Spinal cord (tissue), 10 donors: ENCODE results near the gene CRACDL. TPM values are rescaled to one million over a fixed set of nuclear protein-coding genes. Genes with fewer than 3 reads are reported as not detected.
"Not testable (repeated sequence)": the region's sequence is repeated elsewhere in the genome, so short reads cannot be mapped to it uniquely, and the experiment has no call there.

ENCODE experiments used
- DNase-seq, 6 donors: peaks; one replicate each; pipeline versions ENCODE4 v3.0.0 to v3.0.0-alpha.2; 2013 to 2015; ENCODE audit warnings: low spot score in 6 of 6, low read depth in 4 of 6
- H3K27ac ChIP-seq: one replicate; pipeline ENCODE4 v1.5.1; 2013; ENCODE audit warnings: low read depth, low read length, control low read depth
- H3K27me3 ChIP-seq: one replicate; pipeline ENCODE4 v1.6.1; 2013; ENCODE audit warnings: low read length; ENCODE audit not compliant: control insufficient read depth, insufficient read depth
- H3K36me3 ChIP-seq: one replicate; pipeline ENCODE4 v1.6.1; 2013; ENCODE audit warnings: low read length; ENCODE audit not compliant: control insufficient read depth, insufficient read depth
- H3K4me1 ChIP-seq: one replicate; pipeline ENCODE4 v1.6.1; 2013; ENCODE audit warnings: low read length; ENCODE audit not compliant: control insufficient read depth, insufficient read depth
- H3K4me3 ChIP-seq: one replicate; pipeline ENCODE4 v1.5.1; 2013; ENCODE audit warnings: low read depth, low read length, control low read depth
- H3K9me3 ChIP-seq: one replicate; pipeline ENCODE4 v1.6.1; 2013; ENCODE audit warnings: low read length; ENCODE audit not compliant: control insufficient read depth, insufficient read depth
- WGBS: methylation state at CpG from one replicate; pipeline ENCODE4 v1.1.5; 2013; ENCODE audit warnings: missing lambda C conversion rate; ENCODE audit not compliant: insufficient coverage; 5-methylcytosine and 5-hydroxymethylcytosine counted together
- polyA plus RNA-seq, 2 donors: library from polyadenylated mRNA; unstranded; fragments of 120-200 nt; gene quantifications; one replicate each; pipeline ENCODE4 v1.2.1, GENCODE V29; 2013; ENCODE audit not compliant: insufficient read length in 2 of 2
- total RNA-seq, 2 donors: library from RNA; depleted of rRNA in 1 of 2; stranded (reverse); fragments of 120-200 nt in 1 of 2; fragments of >200 nt in 1 of 2; gene quantifications; one replicate each; pipeline versions ENCODE4 v1.2.3 to v1.2.4, GENCODE V29; 2013 to 2014
- donor health status: healthy.

CRACDL gene
- total and polyA plus RNA-seq, 4 donors, result 1.9 to 3.9 (median 2.4) TPM

GRCh38 chr2:98757904-98758421 is 178.1 kb downstream of the CRACDL start:
- no peak overlapping the region for H3K4me3 ChIP-seq
- no peaks in the 10 kb centered on the region for H3K27me3 ChIP-seq
- DNase-seq, result peak in 2 of 6 donors; percentile 55 to 79
- WGBS, result 45% methylated on average over 9 of the region's 9 CpGs
- no peaks in the 10 kb centered on the region for H3K9me3 ChIP-seq
- peaks cover 22% of the 10 kb centered on the region for H3K4me1 ChIP-seq
- H3K36me3 ChIP-seq, result no peaks in the 10 kb centered on the region
- H3K27ac ChIP-seq, result no peak overlapping the region

- Histone ChIP-seq H3K36me3 (no peaks in the 10 kb centered on the region), H3K4me3 (no peak overlapping the region), H3K27ac (no peak overlapping the region), H3K27me3 (no peaks in the 10 kb centered on the region), H3K9me3 (no peaks in the 10 kb centered on the region), H3K4me1 (peaks cover 7% of the 10 kb centered on the region)
- DNase-seq, result no peak
These were observed 182.2 kb downstream of the CRACDL start for GRCh38 chr2:98753801-98754200.

GRCh38 chr2:98752711-98753110 is 183.3 kb downstream of the CRACDL start:
- H3K4me1 ChIP-seq, H3K36me3 ChIP-seq, H3K27me3 ChIP-seq, H3K4me3 ChIP-seq, DNase-seq, H3K27ac ChIP-seq, H3K9me3 ChIP-seq: not testable (repeated sequence)
- WGBS, result no CpG with 5 or more reads among the region's 4 CpGs

GRCh38 chr2:98751748-98752147 is 184.3 kb downstream of the CRACDL start:
- Histone ChIP-seq H3K4me1 (peaks cover 7% of the 10 kb centered on the region), H3K4me3 (no peak overlapping the region), H3K27me3 (no peaks in the 10 kb centered on the region), H3K36me3 (no peaks in the 10 kb centered on the region), H3K9me3 (no peaks in the 10 kb centered on the region), H3K27ac (no peak overlapping the region)
- DNase-seq, result no peak
- WGBS, result no CpG with 5 or more reads among the region's 1 CpG

GRCh38 chr2:98750593-98751282 is 185.3 kb downstream of the CRACDL start:
- Histone ChIP-seq H3K27me3 (no peaks in the 10 kb centered on the region), H3K4me1 (peaks cover 7% of the 10 kb centered on the region), H3K36me3 (no peaks in the 10 kb centered on the region), H3K9me3 (no peaks in the 10 kb centered on the region), H3K27ac (no peak overlapping the region), H3K4me3 (no peak overlapping the region)
- 98% methylated on average over 3 of the region's 9 CpGs for WGBS
- no peak for DNase-seq

GRCh38 chr2:98749066-98749450 is 187.0 kb downstream of the CRACDL start:
- peaks cover 7% of the 10 kb centered on the region for H3K4me1 ChIP-seq
- no peaks in the 10 kb centered on the region for H3K9me3 ChIP-seq
- no peak overlapping the region for H3K4me3 ChIP-seq
- H3K27me3 ChIP-seq, result no peaks in the 10 kb centered on the region
- DNase-seq, result peak in 2 of 6 donors; percentile 38 to 39
- H3K36me3 ChIP-seq, result no peaks in the 10 kb centered on the region
- peak overlapping the region; percentile 29 for H3K27ac ChIP-seq

GRCh38 chr2:98748292-98749065 is 187.5 kb downstream of the CRACDL start:
- peaks cover 7% of the 10 kb centered on the region for H3K4me1 ChIP-seq
- 71% methylated on average over 9 of the region's 13 CpGs for WGBS
- no peaks in the 10 kb centered on the region for H3K9me3 ChIP-seq
- H3K36me3 ChIP-seq, result no peaks in the 10 kb centered on the region
- H3K27me3 ChIP-seq, result no peaks in the 10 kb centered on the region
- no peak for DNase-seq
- H3K4me3 ChIP-seq, result no peak overlapping the region
- H3K27ac ChIP-seq, result peak overlapping the region; percentile 29

- DNase-seq, result no peak
- WGBS, result 40% methylated on average over 2 of the region's 8 CpGs
- H3K36me3 ChIP-seq, result no peaks in the 10 kb centered on the region
- no peaks in the 10 kb centered on the region for H3K27me3 ChIP-seq
- no peak overlapping the region for H3K27ac ChIP-seq
- no peaks in the 10 kb centered on the region for H3K9me3 ChIP-seq
- peaks cover 7% of the 10 kb centered on the region for H3K4me1 ChIP-seq
- no peak overlapping the region for H3K4me3 ChIP-seq
These were observed 188.1 kb downstream of the CRACDL start for GRCh38 chr2:98747888-98748287.

- H3K27ac ChIP-seq, result no peak overlapping the region
- H3K9me3 ChIP-seq, result no peaks in the 10 kb centered on the region
- peaks cover 7% of the 10 kb centered on the region for H3K4me1 ChIP-seq
These were observed 189.6 kb downstream of the CRACDL start for GRCh38 chr2:98746426-98746825.

GRCh38 chr2:98744595-98744994 is 191.4 kb downstream of the CRACDL start:
- peaks cover 4% of the 10 kb centered on the region for H3K4me1 ChIP-seq
- no peak overlapping the region for H3K27ac ChIP-seq
- H3K9me3 ChIP-seq, result no peaks in the 10 kb centered on the region
- no peak overlapping the region for H3K4me3 ChIP-seq
- no peaks in the 10 kb centered on the region for H3K36me3 ChIP-seq
- WGBS, result 96% methylated on average over 4 of the region's 5 CpGs
- no peaks in the 10 kb centered on the region for H3K27me3 ChIP-seq
- DNase-seq, result no peak

More at GRCh38 chr2:98746426-98746825, 189.6 kb downstream of the CRACDL start:
- DNase-seq, result no peak
- Histone ChIP-seq H3K36me3 (no peaks in the 10 kb centered on the region), H3K27me3 (no peaks in the 10 kb centered on the region), H3K4me3 (no peak overlapping the region)
